ENCODE measurements around the gene PCSK5. TPM values are rescaled to one million over a fixed set of nuclear protein-coding genes. Genes with fewer than 3 reads are reported as not detected.
A peak's percentile ranks its signal among the peaks of the same experiment; 100 is the strongest.
"Not testable (repeated sequence)": the region's sequence is repeated elsewhere in the genome, so short reads cannot be mapped to it uniquely, and the experiment has no call there.

PCSK5 gene
- total RNA-seq, 1 donor from 2014 or later: 78.9 TPM

GRCh38 chr9:75889977-75890471 lies 449 bp upstream of the PCSK5 start:
- DNase-seq (ENCODE audit: low spot score): peak; percentile 54

- DNase-seq (ENCODE audit: low spot score): peak; percentile 53
Observed at GRCh38 chr9:75891277-75891741, 836 bp downstream of the PCSK5 start.

- peak; percentile 22 for DNase-seq (ENCODE audit: low spot score)
Observed at GRCh38 chr9:75891771-75892215, 1.3 kb downstream of the PCSK5 start.

DNA sequence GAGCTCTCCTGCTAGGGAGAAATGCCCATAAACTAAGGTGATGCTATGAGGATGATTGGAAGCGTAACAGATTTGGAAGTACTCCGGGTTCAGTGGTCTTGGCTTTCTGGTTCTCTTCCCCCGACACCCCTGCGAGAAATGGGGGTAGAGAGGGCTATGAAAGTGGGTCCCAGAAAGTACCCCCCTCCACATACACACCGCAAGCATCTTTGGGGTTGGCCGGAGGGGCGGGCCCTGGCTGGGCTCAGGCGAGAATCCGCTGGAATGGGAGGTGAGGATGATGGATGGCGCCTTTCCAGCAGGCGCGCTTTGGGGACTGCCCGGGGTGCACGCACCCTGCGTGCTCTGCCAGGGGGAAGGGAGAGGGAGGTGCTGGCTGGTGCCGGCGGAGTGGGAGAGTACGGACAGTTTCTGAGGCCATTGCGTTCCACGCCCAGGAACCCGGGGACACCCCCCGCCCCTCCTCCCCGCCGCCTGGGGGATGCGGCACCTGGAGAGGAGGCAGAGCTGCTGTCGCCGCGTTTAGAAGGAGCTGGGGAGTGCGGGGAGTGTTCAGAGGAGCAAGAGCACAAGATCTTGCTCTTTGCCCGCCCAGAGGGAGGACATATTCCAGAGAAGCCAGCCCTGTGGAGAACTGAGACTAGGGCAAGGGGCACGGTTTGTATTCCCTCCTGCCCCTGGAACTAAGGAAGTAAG lies 1.9 kb downstream of the PCSK5 start:
- DNase-seq (ENCODE audit: low spot score): peak; percentile 53

- DNase-seq (ENCODE audit: low spot score): no peak
Observed at GRCh38 chr9:75893106-75893505, 2.6 kb downstream of the PCSK5 start.

DNA sequence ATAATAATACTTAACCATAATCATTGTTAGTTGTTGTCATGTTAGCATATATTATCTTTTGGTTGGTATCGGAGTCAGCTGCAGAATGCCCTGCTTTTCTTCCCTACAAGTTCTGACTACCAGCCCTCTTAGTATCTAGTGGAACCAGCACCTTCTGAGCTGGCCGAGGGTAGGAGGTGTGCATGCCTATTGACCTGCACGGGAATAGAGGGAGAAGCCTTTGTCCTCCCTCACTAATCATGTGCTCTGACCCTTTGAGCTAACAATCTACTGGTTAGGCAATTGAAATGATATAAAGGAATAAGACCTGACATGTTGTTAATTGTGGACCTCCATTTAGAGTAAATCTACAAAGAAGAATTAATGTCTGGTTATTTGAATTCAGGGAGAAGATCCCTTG lies 4.1 kb downstream of the PCSK5 start:
- DNase-seq (ENCODE audit: low spot score): no peak

GRCh38 chr9:75895112-75895511 lies 4.6 kb downstream of the PCSK5 start:
- DNase-seq (ENCODE audit: low spot score): no peak

DNA sequence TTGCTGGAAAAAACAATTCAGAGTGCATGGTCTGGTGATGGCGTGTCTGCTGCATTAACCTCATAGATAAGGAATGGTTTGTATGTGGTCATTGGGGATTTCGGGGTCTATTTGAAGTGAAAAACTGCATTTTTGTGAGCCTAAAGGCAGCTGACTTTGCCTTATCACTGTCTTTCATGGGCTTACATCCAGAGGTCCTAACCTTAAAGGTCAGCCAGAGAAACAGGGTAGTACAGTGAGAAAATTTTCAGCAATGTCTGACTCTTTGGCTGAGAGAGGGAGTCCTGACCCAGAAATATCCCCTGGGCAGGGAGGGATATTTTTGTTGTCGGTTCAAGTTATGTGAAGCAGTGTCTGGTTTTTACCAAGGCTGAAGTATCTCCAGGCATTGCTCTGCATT lies 5.7 kb downstream of the PCSK5 start:
- DNase-seq (ENCODE audit: low spot score): no peak

DNA sequence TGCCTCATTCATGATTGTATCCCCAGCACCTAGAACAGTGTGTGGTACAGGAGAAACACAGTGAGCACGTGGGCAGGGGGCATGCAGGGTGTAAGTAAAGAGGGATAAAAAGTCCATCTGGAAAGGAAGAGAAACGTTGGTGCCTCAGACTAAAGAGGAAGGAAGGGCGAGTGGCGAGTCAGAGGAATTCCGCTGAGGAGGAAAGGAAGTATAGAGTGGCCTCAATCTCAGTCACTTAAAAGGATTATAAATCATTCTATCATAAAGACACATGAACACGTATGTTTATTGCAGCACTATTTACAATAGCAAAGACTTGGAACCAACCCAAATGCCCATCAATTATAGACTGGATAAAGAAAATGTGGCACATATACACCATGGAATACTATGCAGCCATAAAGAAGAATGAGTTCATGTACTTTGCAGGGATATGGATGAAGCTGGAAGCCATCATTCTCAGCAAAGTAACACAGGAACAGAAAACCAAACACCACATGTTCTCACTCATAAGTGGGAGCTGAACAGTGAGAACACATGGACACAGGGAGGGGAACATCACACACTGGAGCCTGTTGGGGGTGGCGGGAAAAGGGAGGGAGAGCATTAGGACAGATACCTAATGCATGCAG lies 10.5 kb downstream of the PCSK5 start:
- not testable (repeated sequence) for DNase-seq (ENCODE audit: low spot score)

GRCh38 chr9:75903785-75904360 lies 13.4 kb downstream of the PCSK5 start:
- DNase-seq (ENCODE audit: low spot score): peak; percentile 37

- no peak for DNase-seq (ENCODE audit: low spot score)
Observed at GRCh38 chr9:75904364-75904763, 13.9 kb downstream of the PCSK5 start.

- no peak for DNase-seq (ENCODE audit: low spot score)
Observed at GRCh38 chr9:75906531-75906930, 16.1 kb downstream of the PCSK5 start.

DNA sequence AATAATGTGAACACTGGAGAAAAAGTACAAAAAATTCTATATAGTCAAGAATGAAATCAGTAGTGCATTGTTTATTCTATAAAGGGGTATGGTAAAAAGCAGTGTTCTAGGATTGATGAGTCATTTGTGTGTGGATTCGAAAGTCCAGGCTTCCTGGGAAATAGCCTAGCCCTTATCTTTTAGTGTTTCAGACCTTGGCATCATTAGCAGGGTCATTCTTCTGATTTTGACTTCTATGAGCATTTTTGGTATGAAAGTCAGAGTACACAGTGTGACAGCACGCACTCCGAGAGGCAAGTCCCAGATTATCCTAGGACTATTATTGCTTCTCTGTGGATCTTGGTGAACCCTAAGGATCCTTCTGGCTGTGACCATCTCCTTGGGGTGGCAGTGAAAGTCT lies 16.9 kb downstream of the PCSK5 start:
- DNase-seq (ENCODE audit: low spot score): peak; percentile 38

DNA sequence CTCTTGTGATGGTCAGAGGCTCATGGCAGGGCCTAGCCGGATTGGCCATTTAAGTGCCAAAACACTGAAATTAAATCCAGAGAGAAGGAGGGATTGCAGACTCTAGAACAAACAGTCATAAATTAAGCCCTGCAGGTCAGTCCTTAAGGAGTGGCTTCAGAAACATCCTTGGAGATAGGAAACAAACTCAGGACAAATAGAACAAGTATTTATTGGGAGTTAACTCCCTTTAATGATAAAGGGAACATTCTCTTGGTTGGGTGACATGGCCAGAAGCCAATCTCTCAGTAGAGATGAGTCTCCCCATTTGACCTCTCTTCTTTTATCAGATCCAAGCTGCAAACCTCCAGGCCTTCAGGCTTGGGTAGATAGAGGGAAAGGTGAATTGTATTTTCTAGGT lies 17.4 kb downstream of the PCSK5 start:
- DNase-seq (ENCODE audit: low spot score): no peak

DNA sequence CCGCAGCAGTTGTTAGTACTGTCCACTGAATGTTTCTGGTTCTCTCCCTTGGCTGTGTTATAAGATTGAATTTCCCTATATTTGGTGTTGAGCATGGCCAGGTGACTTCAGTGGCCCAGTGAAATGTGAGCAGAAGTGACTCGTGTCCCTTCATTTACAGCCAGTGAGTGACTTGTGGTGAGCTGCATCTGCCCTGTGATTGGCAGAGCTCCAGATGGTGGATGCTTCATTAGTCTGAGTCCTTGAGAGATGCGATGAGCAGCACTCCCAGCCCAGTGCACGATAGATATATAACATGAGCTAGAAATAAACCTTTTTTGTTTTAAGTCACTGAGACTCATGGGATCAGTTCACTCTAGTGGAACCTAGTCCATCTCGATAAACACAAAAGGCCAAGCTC lies 19.3 kb downstream of the PCSK5 start:
- DNase-seq (ENCODE audit: low spot score): no peak

DNA sequence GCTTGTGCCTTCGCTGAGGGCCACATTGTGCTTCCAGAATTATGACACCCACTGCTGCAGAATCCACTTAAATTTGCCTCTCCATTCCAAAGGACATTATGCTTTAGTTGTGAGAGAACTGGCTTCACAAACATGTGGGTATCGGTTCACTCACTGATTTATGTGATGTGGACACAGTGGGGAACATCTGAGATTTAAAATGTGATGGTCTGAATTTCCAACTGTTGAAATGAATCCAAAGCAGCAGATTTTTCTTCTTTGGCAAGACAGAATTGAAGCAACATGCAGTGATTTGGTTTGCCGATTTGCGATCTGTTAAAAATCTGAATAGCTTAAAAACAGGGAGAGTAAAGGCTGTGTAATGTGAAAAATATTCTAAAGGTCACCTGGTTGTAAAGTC lies 20.3 kb downstream of the PCSK5 start:
- no peak for DNase-seq (ENCODE audit: low spot score)

DNA sequence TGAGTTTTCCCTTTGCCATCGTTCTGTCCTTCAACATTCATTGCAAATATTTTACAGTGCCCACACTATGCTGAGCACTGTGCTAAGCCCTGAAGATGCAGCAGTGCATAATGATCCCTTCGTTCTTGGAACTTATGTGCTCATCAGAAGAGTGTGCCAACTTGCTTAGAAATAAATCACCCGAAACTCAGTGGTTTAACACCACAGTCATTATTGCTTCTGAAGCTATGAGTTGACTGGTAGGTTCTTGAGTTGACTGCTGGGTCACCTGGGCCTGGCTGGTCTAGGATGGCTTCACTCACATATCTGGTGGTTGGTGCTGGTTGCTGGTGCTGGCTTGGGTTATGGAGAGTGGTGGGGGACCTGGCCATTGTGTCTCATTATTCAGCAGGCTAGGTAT lies 20.9 kb downstream of the PCSK5 start:
- no peak for DNase-seq (ENCODE audit: low spot score)

- DNase-seq (ENCODE audit: low spot score): no peak
Observed at GRCh38 chr9:75912951-75913350, 22.5 kb downstream of the PCSK5 start.

- DNase-seq (ENCODE audit: low spot score): no peak
Observed at GRCh38 chr9:75914002-75914401, 23.5 kb downstream of the PCSK5 start.

- DNase-seq (ENCODE audit: low spot score): no peak
Observed at GRCh38 chr9:75914883-75915452, 24.5 kb downstream of the PCSK5 start.

DNA sequence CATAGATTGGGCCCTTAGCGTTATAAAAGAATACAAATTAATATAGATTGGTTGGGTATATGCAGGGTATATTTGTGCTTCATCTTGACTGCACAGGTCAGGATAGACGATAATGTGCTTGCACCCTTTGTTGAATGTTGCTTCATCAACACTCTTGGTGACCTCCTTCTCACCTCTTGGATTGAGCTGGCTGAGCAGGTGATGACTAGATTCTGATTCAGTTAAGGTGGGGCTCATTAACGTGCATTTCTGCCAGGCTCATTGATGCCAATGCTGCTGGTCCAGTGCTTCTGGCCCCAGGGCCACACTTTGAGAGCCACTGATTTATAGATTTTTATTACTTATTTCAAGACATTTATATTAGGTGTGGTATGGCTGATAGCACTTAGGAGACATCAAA lies 27.7 kb downstream of the PCSK5 start:
- peak; percentile 68 for DNase-seq (ENCODE audit: low spot score)

DNA sequence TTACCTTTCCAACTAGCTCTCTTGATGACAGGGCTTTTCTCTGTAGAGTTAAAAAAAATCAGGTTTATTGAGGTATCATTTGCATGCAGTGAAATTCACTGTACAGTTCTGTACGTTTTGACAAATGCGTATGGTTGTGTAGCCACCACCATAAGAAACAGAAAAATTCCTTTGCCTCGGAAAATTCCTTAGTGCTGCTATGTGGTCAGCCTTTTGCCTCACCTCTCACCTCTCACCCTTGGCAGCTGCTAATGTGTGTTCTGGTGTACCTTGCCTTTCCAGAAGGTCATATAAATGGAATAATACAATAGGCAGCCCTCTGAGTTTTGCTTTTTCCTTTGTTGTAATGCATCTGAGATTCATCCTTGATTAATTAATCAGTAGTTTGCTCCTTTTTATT lies 28.4 kb downstream of the PCSK5 start:
- DNase-seq (ENCODE audit: low spot score): no peak

Data from mucosa of gallbladder (tissue), 1 donor.